NAMALWA (cell line): ENCODE data around the gene RIMKLA.

Source experiments
- DNase-seq: peaks from one replicate; pipeline ENCODE4 v3.0.0-alpha.2; 2015; ENCODE audit warnings: low spot score

Gene RIMKLA

DNA sequence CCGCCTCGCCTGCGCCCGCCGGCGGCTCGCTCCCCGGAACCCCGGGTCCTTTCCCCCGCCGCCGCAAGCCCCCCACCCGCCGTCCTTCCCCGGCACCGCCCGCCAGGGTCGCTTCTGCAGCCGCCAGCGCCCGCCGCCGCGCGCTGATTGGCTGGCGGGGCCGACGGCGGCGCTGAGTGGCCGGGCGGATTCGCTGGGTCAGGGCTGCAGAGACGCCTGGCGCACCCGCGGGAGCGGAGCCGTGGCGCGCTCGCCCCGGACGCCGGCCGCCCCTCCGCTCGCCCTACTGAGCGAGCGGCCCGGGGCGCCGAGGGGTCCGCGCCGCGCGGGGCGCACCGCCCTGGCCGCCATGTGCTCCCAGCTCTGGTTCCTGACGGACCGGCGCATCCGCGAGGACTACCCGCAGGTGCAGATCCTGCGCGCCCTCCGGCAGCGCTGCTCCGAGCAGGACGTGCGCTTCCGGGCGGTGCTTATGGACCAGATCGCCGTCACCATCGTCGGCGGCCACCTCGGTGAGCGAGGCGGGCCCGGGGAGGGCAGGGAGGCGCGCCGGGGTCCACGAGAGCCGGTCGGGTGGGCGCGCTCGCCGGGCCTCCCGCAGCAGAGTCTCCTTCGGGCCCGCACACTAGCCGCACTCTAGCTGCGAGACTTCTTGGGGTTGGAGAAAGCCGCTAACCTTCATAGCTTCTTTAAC is at the start of gene RIMKLA:
Gene RIMKLA, plus strand, starts transcription at position 207 of the 694 bp plus-strand sequence. Its CDS starts 143 bp downstream, at position 350.
- no peak for DNase-seq

GRCh38 chr1:42332877-42333276 is 47.7 kb upstream of the RIMKLA start:
- no peak for DNase-seq

DNA sequence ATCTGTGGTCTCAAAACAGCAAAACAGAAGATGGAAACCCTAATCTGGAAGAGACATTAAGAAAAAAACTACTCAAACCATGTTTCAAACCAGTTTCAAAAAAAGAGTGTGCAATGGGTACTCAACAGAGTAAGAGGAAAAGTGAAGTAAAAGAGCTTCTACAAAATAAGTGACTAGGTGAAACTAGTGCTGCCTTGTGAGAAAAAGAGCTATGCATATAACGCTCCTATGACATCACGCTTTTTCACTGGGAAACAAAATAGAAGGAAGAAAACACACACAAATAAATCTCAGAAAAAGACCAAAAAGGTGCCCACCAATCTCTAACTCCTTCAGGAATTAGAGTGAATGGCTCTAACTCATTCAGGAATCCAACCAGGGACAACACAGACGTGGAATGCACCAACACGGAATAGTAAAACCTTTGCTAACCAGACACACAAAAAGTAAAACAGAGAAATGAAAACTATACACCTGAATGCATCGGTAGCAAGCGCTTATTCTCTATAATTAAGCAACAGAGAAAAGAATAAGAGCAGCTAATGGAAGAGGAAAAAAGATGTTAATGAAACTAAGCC is 46.8 kb upstream of the RIMKLA start:
- DNase-seq: peak; percentile 39

GRCh38 chr1:42334240-42335049 is 46.1 kb upstream of the RIMKLA start:
- DNase-seq: peak; percentile 50

DNA sequence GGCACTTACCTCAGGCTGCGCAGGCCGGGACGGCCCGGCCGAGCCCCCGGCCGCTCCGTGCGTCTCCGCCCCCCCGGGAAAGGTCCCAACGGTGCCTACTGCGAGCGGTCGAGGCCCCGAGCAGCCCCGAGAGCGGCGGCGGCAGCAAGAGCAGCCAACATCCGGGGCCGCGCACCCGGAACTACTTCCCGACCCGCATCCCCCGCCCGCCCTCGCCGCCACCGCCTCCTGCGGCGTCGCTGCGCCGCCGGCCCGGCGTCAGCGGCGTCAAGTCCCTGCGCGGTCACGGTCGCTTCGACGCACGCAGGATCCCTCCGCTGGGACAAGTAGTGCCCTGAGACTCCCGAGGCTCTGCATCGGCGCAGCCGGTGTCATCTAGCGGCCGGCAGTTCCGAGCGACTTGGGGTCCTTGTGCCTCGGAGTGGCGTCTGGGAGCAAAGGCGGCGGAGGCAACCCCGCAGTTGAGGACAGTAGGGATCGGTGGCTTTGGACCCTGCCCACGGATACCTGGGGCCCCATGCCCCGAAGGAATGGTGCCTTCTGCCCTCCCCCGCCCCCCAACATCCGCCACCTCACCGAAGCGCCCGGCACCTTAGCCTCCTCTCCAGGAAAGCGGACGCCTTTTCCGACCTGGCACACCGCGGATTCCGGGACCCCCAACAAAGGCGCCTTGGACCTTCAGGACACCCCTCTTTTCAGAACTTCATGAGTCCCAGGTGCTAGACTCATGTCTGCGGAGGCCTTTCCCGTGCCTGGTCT is 45.4 kb upstream of the RIMKLA start, which contains the start of gene FOXJ3:
Gene FOXJ3, minus strand, starts transcription at position 186 of the 759 bp plus-strand sequence. CDS start 24,142 bp downstream, outside the sequence.
- peak; percentile 93 for DNase-seq

DNA sequence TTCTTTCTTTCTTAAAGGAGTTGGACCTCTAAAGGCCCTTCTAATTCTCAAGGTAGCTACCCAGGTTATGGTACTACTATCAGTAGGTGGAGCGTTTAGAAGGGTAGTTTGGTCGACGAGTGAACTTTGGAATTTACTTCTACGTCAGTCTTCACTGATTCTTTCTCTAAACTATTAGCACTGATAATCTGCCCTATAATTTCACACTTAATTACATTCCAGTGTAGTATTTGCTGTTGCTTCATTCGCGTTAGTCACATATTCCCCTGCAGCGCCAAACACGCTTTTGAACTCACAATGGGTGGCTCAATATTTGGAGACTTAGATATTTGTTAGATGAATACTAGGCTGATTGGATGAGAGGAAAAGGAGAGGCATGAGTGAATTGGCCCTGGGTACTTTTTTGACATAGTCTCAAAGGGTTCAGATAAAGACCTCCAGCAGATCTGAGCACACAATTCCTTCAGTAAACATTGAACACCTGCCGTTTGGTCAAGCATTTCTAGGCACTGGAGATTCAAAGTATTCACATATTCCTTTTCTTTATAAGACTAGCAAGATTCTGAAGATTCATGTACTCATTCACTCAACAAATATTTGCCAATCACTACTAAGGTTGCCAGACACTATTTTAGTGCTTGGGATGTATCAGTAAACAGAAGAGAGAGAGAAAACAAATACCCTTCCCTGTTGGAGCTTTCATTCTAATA is 44.6 kb upstream of the RIMKLA start:
- DNase-seq: no peak

GRCh38 chr1:42336978-42337377 is 43.6 kb upstream of the RIMKLA start:
- no peak for DNase-seq

- no peak for DNase-seq
These were observed 40.5 kb upstream of the RIMKLA start for GRCh38 chr1:42340093-42340492.

GRCh38 chr1:42340901-42341300 is 39.7 kb upstream of the RIMKLA start:
- no peak for DNase-seq

DNA sequence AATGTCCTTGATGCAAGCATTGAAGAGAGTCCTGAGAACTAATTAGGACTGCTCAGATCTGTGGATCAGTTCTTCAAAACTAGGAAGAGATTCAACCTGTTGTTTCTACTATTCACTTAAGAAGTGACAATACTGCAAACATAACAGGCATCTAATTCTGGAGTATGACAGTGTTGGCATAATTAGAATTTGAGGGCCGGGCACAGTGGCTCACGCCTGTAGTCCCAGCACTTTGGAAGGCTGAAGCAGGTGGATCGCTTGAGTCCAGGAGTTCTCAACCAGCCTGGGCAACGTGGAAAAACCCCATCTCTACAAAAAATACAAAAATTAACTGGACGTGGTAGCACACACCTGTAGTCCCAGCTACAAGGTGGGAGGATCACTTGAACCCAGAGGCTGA is 37.5 kb upstream of the RIMKLA start:
- DNase-seq: no peak

GRCh38 chr1:42348498-42348897 is 32.1 kb upstream of the RIMKLA start:
- peak; percentile 6 for DNase-seq

DNA sequence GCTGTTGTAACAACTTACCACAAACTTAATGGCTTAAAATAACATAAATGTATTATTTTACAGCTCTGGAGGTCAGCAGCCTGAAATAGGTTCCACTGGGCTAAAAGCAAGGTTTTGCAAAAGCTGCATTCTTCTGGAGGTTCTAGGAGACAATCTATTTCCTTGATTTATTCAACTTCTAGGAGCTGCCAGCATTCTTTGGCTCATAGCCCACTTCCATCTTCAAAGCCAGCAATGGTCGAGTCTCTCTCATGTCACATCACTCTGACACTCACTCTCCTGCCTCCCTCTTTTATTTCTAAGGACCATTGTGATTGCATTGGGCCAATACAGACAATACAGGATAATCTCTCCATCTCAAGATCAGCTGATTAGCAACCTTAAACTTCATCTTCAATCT is 30.5 kb upstream of the RIMKLA start:
- DNase-seq: no peak

GRCh38 chr1:42358791-42359190 is 21.8 kb upstream of the RIMKLA start:
- no peak for DNase-seq

- no peak for DNase-seq
These were observed 21.1 kb upstream of the RIMKLA start for GRCh38 chr1:42359466-42359865.

DNA sequence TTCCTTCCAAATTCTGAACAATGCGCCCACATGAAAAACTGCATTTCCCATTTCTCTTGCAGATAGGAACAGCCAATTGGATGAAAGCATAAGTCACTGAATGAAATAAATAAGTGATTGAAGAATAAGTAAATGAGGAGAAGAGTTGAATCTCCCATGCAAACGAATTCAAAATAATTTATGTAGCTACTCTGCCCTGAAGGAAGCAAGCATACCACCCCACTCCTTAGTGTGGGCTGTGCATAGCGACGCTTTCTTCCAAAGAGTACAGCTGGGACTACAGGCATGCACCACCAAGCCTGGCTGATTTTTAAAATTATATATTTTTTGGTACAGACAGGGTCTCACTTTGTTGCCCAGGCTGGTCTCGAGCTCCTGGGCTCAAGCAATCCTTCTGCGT is 16.5 kb upstream of the RIMKLA start:
- DNase-seq: no peak

DNA sequence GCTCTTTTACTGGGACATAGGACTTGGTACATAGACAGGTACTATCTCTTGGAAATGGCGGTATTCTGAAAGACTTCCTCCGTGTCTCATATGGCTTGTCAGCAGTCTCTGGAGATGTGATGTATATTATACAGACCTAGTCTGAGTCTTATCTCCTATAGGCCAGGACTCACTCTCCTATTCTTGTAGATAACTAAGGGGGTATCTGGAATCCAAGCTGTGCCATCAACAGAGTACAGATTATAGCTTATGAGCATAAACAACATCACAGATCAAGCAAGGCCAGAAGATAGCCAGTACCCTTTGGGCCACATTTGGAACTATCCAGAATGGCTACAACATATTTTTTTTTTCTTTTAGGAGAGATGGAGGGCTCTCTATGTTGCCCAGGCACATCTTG is 16.1 kb upstream of the RIMKLA start:
- DNase-seq: no peak

- DNase-seq: no peak
These were observed 15.5 kb upstream of the RIMKLA start for GRCh38 chr1:42365118-42365517.

GRCh38 chr1:42368096-42368795 is 12.3 kb upstream of the RIMKLA start:
- DNase-seq: no peak

- DNase-seq: no peak
These were observed 11.1 kb upstream of the RIMKLA start for GRCh38 chr1:42369471-42369870.

DNA sequence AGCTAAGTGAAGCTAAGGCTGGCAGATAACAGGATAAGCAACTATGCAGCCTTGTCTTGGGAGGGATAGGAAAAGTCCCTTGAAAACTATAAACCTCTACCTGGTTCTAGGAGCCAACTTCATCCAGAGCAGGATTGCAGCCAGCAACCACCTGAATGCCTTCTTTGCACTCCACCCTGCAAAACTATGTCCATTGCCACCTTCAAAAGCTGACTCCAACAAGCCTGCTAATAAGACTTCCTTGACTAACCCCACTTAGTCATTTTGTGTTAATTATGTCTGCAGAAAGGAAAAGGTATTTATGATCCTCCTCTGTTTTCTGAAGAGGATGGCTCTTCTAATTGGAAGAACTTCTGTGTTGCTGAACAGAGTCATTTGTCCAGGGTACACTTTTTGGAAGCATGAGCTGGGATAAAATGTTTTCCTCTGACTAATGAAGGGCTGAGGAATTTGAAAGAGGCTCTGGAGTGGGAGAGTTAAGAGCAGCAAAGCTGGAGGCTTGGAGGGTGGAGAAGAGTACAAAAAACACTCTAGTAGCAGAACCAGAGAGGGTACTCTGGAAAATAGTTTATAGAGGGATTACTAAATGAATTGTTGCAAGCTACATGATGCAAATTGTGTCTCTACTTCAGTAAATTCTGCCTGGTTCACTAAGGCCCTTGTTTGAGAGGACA is 9.6 kb upstream of the RIMKLA start:
- no peak for DNase-seq
